MM.1S (cell line): ENCODE results near the gene RNF220.

ENCODE experiments used
- DNase-seq: peaks from one replicate; pipeline ENCODE4 v3.0.0-alpha.2; 2015
- H2AFZ ChIP-seq: fragments of 300-600 bp; sonication (generic); 2 replicates; pipeline ENCODE4 v1.6.0; 2016; ENCODE audit warnings: antibody characterized with exemption, low read length
- H3F3A ChIP-seq: fragments of 300-600 bp; sonication (generic); 2 replicates; pipeline ENCODE4 v1.6.1; 2016; ENCODE audit warnings: mild to moderate bottlenecking, antibody characterized with exemption, low read length, moderate library complexity, mixed read lengths; ENCODE audit not compliant: insufficient read depth
- H3K27ac ChIP-seq: fragments of 300-600 bp; sonication (generic); 2 replicates; pipeline ENCODE4 v1.5.1; 2016; ENCODE audit warnings: mild to moderate bottlenecking, low read length
- H3K27me3 ChIP-seq: fragments of 300-600 bp; sonication (generic); replicated peaks from 2 replicates; pipeline ENCODE4 v1.6.0; 2016; ENCODE audit warnings: low read length; ENCODE audit not compliant: insufficient read depth
- H3K36me3 ChIP-seq: fragments of 300-600 bp; sonication (generic); replicated peaks from 2 replicates; pipeline ENCODE4 v1.6.1; 2016; ENCODE audit warnings: mild to moderate bottlenecking, low read length, mixed read lengths; ENCODE audit not compliant: insufficient read depth
- H3K4me1 ChIP-seq: fragments of 300-600 bp; sonication (generic); 2 replicates; pipeline ENCODE4 v1.6.1; 2016; ENCODE audit warnings: low read length, mixed read lengths
- H3K4me2 ChIP-seq: fragments of 300-600 bp; sonication (generic); 2 replicates; pipeline ENCODE4 v1.6.0; 2016; ENCODE audit warnings: low read depth, low read length
- H3K4me3 ChIP-seq: fragments of 300-600 bp; sonication (generic); 2 replicates; pipeline ENCODE4 v1.5.1; 2016; ENCODE audit warnings: low read length, mixed read lengths
- H3K79me2 ChIP-seq: fragments of 300-600 bp; sonication (generic); 2 replicates; pipeline ENCODE4 v1.6.1; 2016; ENCODE audit warnings: mixed run types, low read length, mixed read lengths
- H3K9ac ChIP-seq: fragments of 300-600 bp; sonication (generic); 2 replicates; pipeline ENCODE4 v1.6.1; 2016; ENCODE audit warnings: low read length, mixed read lengths
- H3K9me2 ChIP-seq: fragments of 300-600 bp; sonication (generic); replicated peaks from 2 replicates; pipeline ENCODE4 v1.6.1; 2016; ENCODE audit warnings: mild to moderate bottlenecking, low read length, mixed read lengths; ENCODE audit not compliant: insufficient read depth
- H3K9me3 ChIP-seq: fragments of 300-600 bp; sonication (generic); replicated peaks from 2 replicates; pipeline ENCODE4 v1.6.1; 2016; ENCODE audit warnings: mild to moderate bottlenecking, low read length, mixed read lengths; ENCODE audit not compliant: insufficient read depth
- H4K20me1 ChIP-seq: fragments of 300-600 bp; sonication (generic); 2 replicates; pipeline ENCODE4 v1.6.1; 2016; ENCODE audit warnings: mild to moderate bottlenecking, low read length, moderate library complexity, mixed read lengths; ENCODE audit not compliant: insufficient read depth
- EZH2 ChIP-seq: fragments of 300-600 bp; sonication (generic); optimal IDR thresholded peaks from 2 replicates; pipeline ENCODE3; 2017; ENCODE audit warnings: low read depth, mild to moderate bottlenecking, antibody characterized with exemption, low read length, mixed read lengths
- EZH2phosphoT487 ChIP-seq: fragments of 300-600 bp; sonication (generic); IDR thresholded peaks from 2 replicates; pipeline ENCODE4 v1.6.1; 2018; ENCODE audit warnings: antibody characterized with exemption, low read length
- TF ChIP-seq, protein P1 (sequence below): fragments of 300-600 bp; sonication (generic); IDR thresholded peaks from 2 replicates; pipeline ENCODE4 v1.5.1; 2016; ENCODE audit warnings: antibody characterized with exemption, low read length, mixed read lengths

Gene RNF220

GRCh38 chr1:44616991-44617702, 212.1 kb downstream of the RNF220 start:
- Histone ChIP-seq H3K79me2 (no peaks in the 10 kb centered on the region), H3F3A (no peaks in the 10 kb centered on the region), H3K27ac (no peak overlapping the region), H3K4me1 (no peaks in the 10 kb centered on the region), H3K4me2 (no peak overlapping the region), H2AFZ (no peak overlapping the region), H3K4me3 (no peak overlapping the region), H3K36me3 (no peaks in the 10 kb centered on the region), H4K20me1 (no peaks in the 10 kb centered on the region), H3K9ac (no peak overlapping the region), H3K27me3 (no peaks in the 10 kb centered on the region), H3K9me3 (no peaks in the 10 kb centered on the region), H3K9me2 (no peaks in the 10 kb centered on the region)
- DNase-seq = no peak
- TF ChIP-seq, protein P1, sequence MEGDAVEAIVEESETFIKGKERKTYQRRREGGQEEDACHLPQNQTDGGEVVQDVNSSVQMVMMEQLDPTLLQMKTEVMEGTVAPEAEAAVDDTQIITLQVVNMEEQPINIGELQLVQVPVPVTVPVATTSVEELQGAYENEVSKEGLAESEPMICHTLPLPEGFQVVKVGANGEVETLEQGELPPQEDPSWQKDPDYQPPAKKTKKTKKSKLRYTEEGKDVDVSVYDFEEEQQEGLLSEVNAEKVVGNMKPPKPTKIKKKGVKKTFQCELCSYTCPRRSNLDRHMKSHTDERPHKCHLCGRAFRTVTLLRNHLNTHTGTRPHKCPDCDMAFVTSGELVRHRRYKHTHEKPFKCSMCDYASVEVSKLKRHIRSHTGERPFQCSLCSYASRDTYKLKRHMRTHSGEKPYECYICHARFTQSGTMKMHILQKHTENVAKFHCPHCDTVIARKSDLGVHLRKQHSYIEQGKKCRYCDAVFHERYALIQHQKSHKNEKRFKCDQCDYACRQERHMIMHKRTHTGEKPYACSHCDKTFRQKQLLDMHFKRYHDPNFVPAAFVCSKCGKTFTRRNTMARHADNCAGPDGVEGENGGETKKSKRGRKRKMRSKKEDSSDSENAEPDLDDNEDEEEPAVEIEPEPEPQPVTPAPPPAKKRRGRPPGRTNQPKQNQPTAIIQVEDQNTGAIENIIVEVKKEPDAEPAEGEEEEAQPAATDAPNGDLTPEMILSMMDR = no peak
- no peak for TF ChIP-seq EZH2phosphoT487
- no peak for TF ChIP-seq EZH2

DNA sequence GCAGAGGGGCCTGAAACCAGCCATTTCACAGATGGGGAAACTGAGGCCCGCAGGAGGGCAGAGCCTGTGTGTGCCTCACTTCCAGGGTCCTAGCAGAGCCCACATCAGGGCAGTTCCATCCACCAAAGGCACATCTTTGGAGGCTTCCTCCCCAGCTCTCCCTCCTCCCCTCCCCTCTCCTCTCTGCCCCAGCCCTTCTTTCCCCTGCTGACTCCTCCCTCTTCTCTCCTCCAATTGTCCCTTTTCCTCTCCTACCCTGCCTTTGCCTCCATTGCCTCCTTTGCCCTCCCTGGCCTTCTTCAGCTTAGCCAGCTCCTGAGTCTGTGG, 212.6 kb downstream of the RNF220 start:
- no peaks in the 10 kb centered on the region for H3K79me2 ChIP-seq
- no peak overlapping the region for H3K9ac ChIP-seq
- H3K9me2 ChIP-seq = no peaks in the 10 kb centered on the region
- no peaks in the 10 kb centered on the region for H3K27me3 ChIP-seq
- no peak overlapping the region for H3K4me2 ChIP-seq
- H3K9me3 ChIP-seq = no peaks in the 10 kb centered on the region
- no peak for DNase-seq
- H3K4me1 ChIP-seq = no peaks in the 10 kb centered on the region
- no peak overlapping the region for H3K4me3 ChIP-seq
- no peaks in the 10 kb centered on the region for H4K20me1 ChIP-seq
- H3K27ac ChIP-seq = no peak overlapping the region
- H3F3A ChIP-seq = no peaks in the 10 kb centered on the region
- H3K36me3 ChIP-seq = no peaks in the 10 kb centered on the region
- H2AFZ ChIP-seq = no peak overlapping the region
- TF ChIP-seq EZH2 = no peak
- TF ChIP-seq EZH2phosphoT487 = no peak
- TF ChIP-seq, protein P1 = no peak

GRCh38 chr1:44619261-44619900, 214.3 kb downstream of the RNF220 start:
- Histone ChIP-seq H3F3A (no peaks in the 10 kb centered on the region), H3K9ac (no peak overlapping the region), H3K79me2 (no peaks in the 10 kb centered on the region), H3K9me3 (no peaks in the 10 kb centered on the region), H3K9me2 (no peaks in the 10 kb centered on the region), H3K4me2 (no peak overlapping the region), H3K4me3 (no peak overlapping the region), H4K20me1 (no peaks in the 10 kb centered on the region), H3K4me1 (no peaks in the 10 kb centered on the region), H3K36me3 (no peaks in the 10 kb centered on the region), H3K27ac (no peak overlapping the region), H3K27me3 (no peaks in the 10 kb centered on the region), H2AFZ (no peak overlapping the region)
- no peak for DNase-seq
- TF ChIP-seq, protein P1 = no peak
- no peak for TF ChIP-seq EZH2
- TF ChIP-seq EZH2phosphoT487 = no peak
